Measurements from ENCODE around the gene MYG1.

DNA sequence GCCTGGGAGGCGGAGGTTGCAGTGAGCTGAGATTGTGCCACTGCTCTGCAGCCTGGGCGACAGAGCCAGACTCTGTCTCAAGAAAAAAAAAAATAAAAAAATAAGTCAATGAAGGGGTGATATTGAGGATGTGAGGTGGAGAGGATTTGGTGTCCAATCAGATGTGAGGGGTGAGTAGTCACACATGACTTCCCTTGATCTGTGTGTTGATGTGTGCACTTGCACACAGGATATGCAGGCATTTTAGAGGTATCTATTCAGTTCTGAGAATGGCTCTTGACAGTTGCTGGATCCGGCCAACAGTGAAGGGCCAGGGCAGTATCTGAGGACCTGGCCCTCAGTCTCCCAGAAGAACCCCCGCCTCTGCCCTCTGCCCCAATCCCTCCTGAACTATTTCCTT, 44.5 kb downstream of the MYG1 start:
- TF ChIP-seq, protein P1, sequence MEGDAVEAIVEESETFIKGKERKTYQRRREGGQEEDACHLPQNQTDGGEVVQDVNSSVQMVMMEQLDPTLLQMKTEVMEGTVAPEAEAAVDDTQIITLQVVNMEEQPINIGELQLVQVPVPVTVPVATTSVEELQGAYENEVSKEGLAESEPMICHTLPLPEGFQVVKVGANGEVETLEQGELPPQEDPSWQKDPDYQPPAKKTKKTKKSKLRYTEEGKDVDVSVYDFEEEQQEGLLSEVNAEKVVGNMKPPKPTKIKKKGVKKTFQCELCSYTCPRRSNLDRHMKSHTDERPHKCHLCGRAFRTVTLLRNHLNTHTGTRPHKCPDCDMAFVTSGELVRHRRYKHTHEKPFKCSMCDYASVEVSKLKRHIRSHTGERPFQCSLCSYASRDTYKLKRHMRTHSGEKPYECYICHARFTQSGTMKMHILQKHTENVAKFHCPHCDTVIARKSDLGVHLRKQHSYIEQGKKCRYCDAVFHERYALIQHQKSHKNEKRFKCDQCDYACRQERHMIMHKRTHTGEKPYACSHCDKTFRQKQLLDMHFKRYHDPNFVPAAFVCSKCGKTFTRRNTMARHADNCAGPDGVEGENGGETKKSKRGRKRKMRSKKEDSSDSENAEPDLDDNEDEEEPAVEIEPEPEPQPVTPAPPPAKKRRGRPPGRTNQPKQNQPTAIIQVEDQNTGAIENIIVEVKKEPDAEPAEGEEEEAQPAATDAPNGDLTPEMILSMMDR (IDR thresholded peaks at IDR 0.05) = no peak
- no peak for TF ChIP-seq POLR2AphosphoS5 (IDR thresholded peaks at IDR 0.05)
